DOHH2 (cell line): ENCODE measurements around the gene APOD.

Experiments
- H3F3A ChIP-seq: fragments of 200-600 bp; sonication (generic), shearing (Covaris generic); 2 replicates; pipeline ENCODE4 v1.6.0; 2016; ENCODE audit warnings: antibody characterized with exemption, mild to moderate bottlenecking; ENCODE audit not compliant: control insufficient read depth, insufficient read depth
- H3K27ac ChIP-seq: fragments of 200-600 bp; sonication (generic); 2 replicates; pipeline ENCODE4 v1.5.1; 2014; ENCODE audit warnings: low read depth, mild to moderate bottlenecking, low read length, moderate library complexity
- H3K27me3 ChIP-seq: fragments of 200-600 bp; sonication (generic); 2 replicates; pipeline ENCODE4 v1.6.1; 2014; ENCODE audit warnings: mild to moderate bottlenecking, low read length, mixed read lengths; ENCODE audit not compliant: control insufficient read depth
- H3K36me3 ChIP-seq: fragments of 200-600 bp; sonication (generic); 2 replicates; pipeline ENCODE4 v1.6.1; 2014; ENCODE audit warnings: mild to moderate bottlenecking, low read length, moderate library complexity, mixed read lengths; ENCODE audit not compliant: control insufficient read depth
- H3K4me1 ChIP-seq: fragments of 200-600 bp; sonication (generic); 2 replicates; pipeline ENCODE4 v1.6.1; 2014; ENCODE audit warnings: mild to moderate bottlenecking, low read length, mixed read lengths; ENCODE audit not compliant: control insufficient read depth
- H3K4me2 ChIP-seq: fragments of 200-600 bp; sonication (generic); 2 replicates; pipeline ENCODE4 v1.6.0; 2014; ENCODE audit warnings: mild to moderate bottlenecking, low read length, moderate library complexity
- H3K4me3 ChIP-seq: fragments of 200-600 bp; sonication (generic); 2 replicates; pipeline ENCODE4 v1.5.1; 2014; ENCODE audit warnings: mild to moderate bottlenecking, low read length, mixed read lengths
- H3K79me2 ChIP-seq: fragments of 200-600 bp; sonication (generic); 2 replicates; pipeline ENCODE4 v1.6.1; 2014; ENCODE audit warnings: mild to moderate bottlenecking, low read length, mixed read lengths; ENCODE audit not compliant: control insufficient read depth
- H3K9me2 ChIP-seq: fragments of 200-600 bp; sonication (generic); replicated peaks from 2 replicates; pipeline ENCODE4 v1.6.1; 2014; ENCODE audit warnings: mild to moderate bottlenecking, low read length, mixed read lengths; ENCODE audit not compliant: control insufficient read depth
- H3K9me3 ChIP-seq: fragments of 200-600 bp; sonication (generic); 2 replicates; pipeline ENCODE4 v1.6.1; 2014; ENCODE audit warnings: antibody characterized with exemption, low read length, mixed read lengths; ENCODE audit not compliant: control insufficient read depth, insufficient read depth
- H4K20me1 ChIP-seq: fragments of 200-600 bp; sonication (generic); 2 replicates; pipeline ENCODE4 v1.6.0; 2014; ENCODE audit warnings: low read depth, mild to moderate bottlenecking, antibody characterized with exemption, low read length, moderate library complexity; ENCODE audit not compliant: control insufficient read depth, insufficient read depth
- CTCF ChIP-seq: fragments of 200-600 bp; sonication (generic); IDR thresholded peaks from one replicate; pipeline ENCODE4 v1.5.1; 2014; ENCODE audit warnings: antibody characterized with exemption, mild to moderate bottlenecking, low read depth, low read length; ENCODE audit not compliant: poor library complexity, severe bottlenecking
- EZH2phosphoT487 ChIP-seq: fragments of 200-600 bp; sonication (generic); IDR thresholded peaks from 2 replicates; pipeline ENCODE4 v1.6.1; 2017; ENCODE audit warnings: borderline replicate concordance, mild to moderate bottlenecking, antibody characterized with exemption, low read length, moderate library complexity, mixed read lengths

APOD gene

GRCh38 chr3:195549931-195550519, 33.7 kb downstream of the APOD start:
- H3F3A ChIP-seq = no peaks in the 10 kb centered on the region
- no peaks in the 10 kb centered on the region for H3K9me3 ChIP-seq
- no peak overlapping the region for H3K4me3 ChIP-seq
- no peaks in the 10 kb centered on the region for H3K9me2 ChIP-seq
- no peaks in the 10 kb centered on the region for H3K79me2 ChIP-seq
- H4K20me1 ChIP-seq = no peaks in the 10 kb centered on the region
- H3K27ac ChIP-seq = no peak overlapping the region
- no peaks in the 10 kb centered on the region for H3K36me3 ChIP-seq
- peaks cover 10% of the 10 kb centered on the region for H3K27me3 ChIP-seq
- H3K4me2 ChIP-seq = peak overlapping the region; percentile 43; the same call in 1 of the 2 replicates
- TF ChIP-seq EZH2phosphoT487 (no peak), CTCF (no peak)
- peaks cover 15% of the 10 kb centered on the region for H3K4me1 ChIP-seq

- no peaks in the 10 kb centered on the region for H3F3A ChIP-seq
- H3K4me2 ChIP-seq = no peak overlapping the region
- no peak overlapping the region for H3K27ac ChIP-seq
- H3K9me2 ChIP-seq = no peaks in the 10 kb centered on the region
- peaks cover 15% of the 10 kb centered on the region for H3K4me1 ChIP-seq
- no peaks in the 10 kb centered on the region for H4K20me1 ChIP-seq
- no peaks in the 10 kb centered on the region for H3K79me2 ChIP-seq
- peaks cover 18% of the 10 kb centered on the region for H3K27me3 ChIP-seq
- no peak overlapping the region for H3K4me3 ChIP-seq
- TF ChIP-seq CTCF = no peak
- no peak for TF ChIP-seq EZH2phosphoT487
- H3K9me3 ChIP-seq = no peaks in the 10 kb centered on the region
- no peaks in the 10 kb centered on the region for H3K36me3 ChIP-seq
These were observed 34.8 kb downstream of the APOD start for GRCh38 chr3:195548987-195549386.

GRCh38 chr3:195548501-195548900, 35.2 kb downstream of the APOD start:
- Histone ChIP-seq H3K27me3 (peaks cover 22% of the 10 kb centered on the region), H3K4me2 (no peak overlapping the region), H3K36me3 (no peaks in the 10 kb centered on the region), H4K20me1 (no peaks in the 10 kb centered on the region), H3K79me2 (no peaks in the 10 kb centered on the region), H3K9me3 (no peaks in the 10 kb centered on the region), H3K4me3 (no peak overlapping the region), H3K27ac (no peak overlapping the region), H3K4me1 (peaks cover 19% of the 10 kb centered on the region), H3K9me2 (no peaks in the 10 kb centered on the region), H3F3A (no peaks in the 10 kb centered on the region)
- TF ChIP-seq CTCF (no peak), EZH2phosphoT487 (no peak)
